AG09319 (cell line): ENCODE data around the gene KRTAP4-16.
"Not testable (repeated sequence)": the region's sequence is repeated elsewhere in the genome, so short reads cannot be mapped to it uniquely, and the experiment has no call there.

Experiments
- DNase-seq: peaks from one replicate; pipeline ENCODE4 v3.0.0-alpha.2; 2010; ENCODE audit warnings: low read depth; ENCODE audit errors: extremely low read depth
- CTCF ChIP-seq: IDR thresholded peaks from 2 replicates; pipeline ENCODE4 v1.5.1; 2011; ENCODE audit warnings: low read depth, mild to moderate bottlenecking, inconsistent platforms, low read length, moderate library complexity

Gene KRTAP4-16

GRCh38 chr17:41058741-41059140 lies 43.3 kb downstream of the KRTAP4-16 start:
- no peak for TF ChIP-seq CTCF
- DNase-seq: no peak

DNA sequence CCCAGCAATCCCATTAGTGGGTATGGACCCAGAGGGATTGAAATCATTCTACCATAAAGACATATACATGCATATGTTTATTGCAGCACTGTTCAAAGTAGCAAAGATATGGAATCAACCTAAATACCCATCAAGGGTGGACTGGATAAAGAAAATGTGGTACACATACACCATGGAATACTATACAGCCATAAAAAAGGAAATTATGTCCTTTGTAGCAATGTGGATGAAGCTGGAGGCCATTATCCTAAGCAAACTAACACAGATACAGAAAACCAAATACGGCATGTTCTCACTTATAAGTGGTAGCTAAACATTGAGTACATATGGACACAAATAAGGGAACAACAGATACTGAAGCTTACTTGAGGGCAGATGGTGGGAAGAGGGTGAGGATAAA lies 44.5 kb downstream of the KRTAP4-16 start:
- no peak for TF ChIP-seq CTCF
- DNase-seq: no peak

GRCh38 chr17:41055130-41055529 lies 46.9 kb downstream of the KRTAP4-16 start, which contains the start of gene KRTAP2-2:
Gene KRTAP2-2 (minus strand): TSS chr17:41055230. CDS start chr17:41055211, 19 bp downstream.
- DNase-seq: not testable (repeated sequence)

DNA sequence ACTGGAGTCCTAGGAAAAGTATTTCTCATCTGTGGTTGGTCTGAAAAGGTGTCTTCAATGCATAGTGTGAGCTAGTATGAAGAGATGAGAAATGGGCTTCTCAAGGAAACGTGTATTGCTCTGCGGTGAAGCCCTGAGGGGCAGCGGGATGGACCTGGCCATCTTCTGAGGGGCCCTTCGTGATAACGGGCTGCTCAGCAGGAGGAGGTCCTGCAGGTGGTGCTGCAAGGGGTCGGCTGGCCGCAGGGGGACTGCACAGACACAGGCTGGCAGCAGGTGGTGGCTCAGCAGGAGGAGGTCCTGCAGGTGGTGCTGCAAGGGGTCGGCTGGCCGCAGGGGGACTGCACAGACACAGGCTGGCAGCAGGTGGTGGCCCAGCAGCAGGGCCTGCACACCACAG lies 47.5 kb downstream of the KRTAP4-16 start:
- not testable (repeated sequence) for DNase-seq

- DNase-seq: no peak
- TF ChIP-seq CTCF: no peak
Observed at GRCh38 chr17:41054025-41054424, 48.0 kb downstream of the KRTAP4-16 start.

- no peak for DNase-seq
Observed at GRCh38 chr17:41052566-41052965, 49.4 kb downstream of the KRTAP4-16 start.

More at GRCh38 chr17:41052566-41052965, 49.4 kb downstream of the KRTAP4-16 start:
- no peak for TF ChIP-seq CTCF
